Measurements from ENCODE around the gene CDA. TPM values are rescaled to one million over a fixed set of nuclear protein-coding genes. Genes with fewer than 3 reads are reported as not detected.

Gene CDA
- 10 to 100 TPM in 3 of 4 donors, 1 to 10 TPM in 1; 9.7 to 53.7 (median 45.9) TPM for total RNA-seq

DNA sequence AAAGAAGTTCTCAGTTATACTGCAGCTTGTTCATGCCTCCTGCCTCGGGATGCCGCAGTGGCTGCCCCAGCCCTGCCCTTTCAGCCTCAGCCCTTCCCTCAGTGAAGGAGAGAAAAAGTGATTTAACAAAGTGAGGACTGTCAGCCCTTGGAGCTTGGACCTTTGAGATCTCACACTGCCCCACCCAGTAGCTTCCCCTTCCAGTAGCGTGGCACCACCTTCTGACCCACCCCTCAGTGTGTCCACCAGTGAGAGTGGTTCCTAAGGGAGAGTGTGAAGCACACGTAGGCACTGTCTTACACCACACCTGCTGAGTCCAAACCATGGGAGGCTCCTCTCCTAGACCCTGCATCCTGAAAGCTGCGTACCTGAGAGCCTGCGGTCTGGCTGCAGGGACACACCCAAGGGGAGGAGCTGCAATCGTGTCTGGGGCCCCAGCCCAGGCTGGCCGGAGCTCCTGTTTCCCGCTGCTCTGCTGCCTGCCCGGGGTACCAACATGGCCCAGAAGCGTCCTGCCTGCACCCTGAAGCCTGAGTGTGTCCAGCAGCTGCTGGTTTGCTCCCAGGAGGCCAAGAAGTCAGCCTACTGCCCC is at the start of gene CDA:
TSS of gene CDA (plus strand) at position 464 of the 592 bp plus-strand sequence. CDS start at position 497, 33 bp downstream.
- no peaks in the 10 kb centered on the region for H3K36me3 ChIP-seq
- DNase-seq, result no peak
- peaks cover 10 to 40% (median 12%) of the 10 kb centered on the region in 3 donors for H3K4me1 ChIP-seq
- WGBS, 2 donors, result 45 to 94% methylated on average over 2 to 3 of the region's 11 CpGs
- H3K27me3 ChIP-seq, result peaks cover 0 to 62% (median 5%) of the 10 kb centered on the region in 4 donors
- H3K9me3 ChIP-seq, result peaks cover 0 to 4% (median 0%) of the 10 kb centered on the region in 3 donors
- TF ChIP-seq, protein P1, sequence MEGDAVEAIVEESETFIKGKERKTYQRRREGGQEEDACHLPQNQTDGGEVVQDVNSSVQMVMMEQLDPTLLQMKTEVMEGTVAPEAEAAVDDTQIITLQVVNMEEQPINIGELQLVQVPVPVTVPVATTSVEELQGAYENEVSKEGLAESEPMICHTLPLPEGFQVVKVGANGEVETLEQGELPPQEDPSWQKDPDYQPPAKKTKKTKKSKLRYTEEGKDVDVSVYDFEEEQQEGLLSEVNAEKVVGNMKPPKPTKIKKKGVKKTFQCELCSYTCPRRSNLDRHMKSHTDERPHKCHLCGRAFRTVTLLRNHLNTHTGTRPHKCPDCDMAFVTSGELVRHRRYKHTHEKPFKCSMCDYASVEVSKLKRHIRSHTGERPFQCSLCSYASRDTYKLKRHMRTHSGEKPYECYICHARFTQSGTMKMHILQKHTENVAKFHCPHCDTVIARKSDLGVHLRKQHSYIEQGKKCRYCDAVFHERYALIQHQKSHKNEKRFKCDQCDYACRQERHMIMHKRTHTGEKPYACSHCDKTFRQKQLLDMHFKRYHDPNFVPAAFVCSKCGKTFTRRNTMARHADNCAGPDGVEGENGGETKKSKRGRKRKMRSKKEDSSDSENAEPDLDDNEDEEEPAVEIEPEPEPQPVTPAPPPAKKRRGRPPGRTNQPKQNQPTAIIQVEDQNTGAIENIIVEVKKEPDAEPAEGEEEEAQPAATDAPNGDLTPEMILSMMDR (IDR thresholded peaks at IDR 0.05), result no peak
- TF ChIP-seq POLR2A (IDR thresholded peaks at IDR 0.05), result peak in 1 of 4 donors; percentile 39
- peak within 1 kb of the TSS; percentile 79 to 86 (median 80) for H3K27ac ChIP-seq
- peak within 1 kb of the TSS; percentile 24 to 60 (median 38) for H3K4me3 ChIP-seq
- intact Hi-C loops (cut with DNase I), result no loop called here

DNA sequence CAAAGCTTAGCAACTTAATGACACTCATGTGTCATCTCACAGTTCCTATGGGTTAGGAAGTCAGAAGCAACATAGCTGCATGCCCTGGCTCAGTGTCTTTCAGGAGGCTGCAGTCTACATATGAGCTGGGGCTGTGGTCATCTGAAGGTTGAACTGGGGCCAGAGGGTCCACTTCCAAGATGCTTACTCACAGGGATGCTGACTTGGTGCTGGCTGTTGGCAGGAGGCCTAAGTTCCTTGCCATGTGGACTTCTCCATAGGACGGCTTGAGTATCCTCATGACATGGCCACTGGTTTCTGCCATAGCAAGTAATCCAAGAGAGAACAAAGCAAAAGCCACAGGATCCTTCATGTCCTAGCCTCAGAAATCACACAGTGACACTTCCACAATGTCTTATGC is 48.6 kb upstream of the CDA start:
- Histone ChIP-seq H3K36me3 (no peaks in the 10 kb centered on the region), H3K27ac (no peak overlapping the region), H3K9me3 (no peaks in the 10 kb centered on the region), H3K4me3 (no peak overlapping the region), H3K27me3 (peaks cover 0 to 81% (median 0%) of the 10 kb centered on the region in 4 donors), H3K4me1 (no peaks in the 10 kb centered on the region)
- DNase-seq, result no peak
- intact Hi-C loops (cut with DNase I), result no loop called here
- TF ChIP-seq POLR2A (IDR thresholded peaks at IDR 0.05), result no peak
- no CpG with 5 or more reads among the region's 1 CpG for WGBS, 2 donors

DNA sequence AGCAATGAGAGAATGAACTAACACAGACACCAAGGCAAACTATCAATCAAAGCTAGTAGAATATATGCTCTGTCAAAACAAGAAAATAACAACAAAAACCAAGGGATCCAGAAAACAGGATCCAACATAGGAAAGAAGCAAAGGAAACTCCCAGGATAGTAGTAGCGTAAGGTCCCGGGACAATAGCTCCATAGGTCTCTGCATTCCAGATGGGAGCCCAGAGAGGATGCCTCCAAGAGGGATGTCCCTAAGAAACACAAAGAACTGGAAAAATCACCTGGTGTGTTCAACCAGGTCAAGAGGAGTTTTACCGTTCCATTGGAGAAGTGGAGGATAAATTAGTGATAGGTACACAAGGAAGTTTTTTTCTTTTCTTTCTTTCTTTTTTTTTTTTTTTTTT is 42.3 kb upstream of the CDA start:
- Histone ChIP-seq H3K4me3 (no peak overlapping the region), H3K36me3 (no peaks in the 10 kb centered on the region), H3K27ac (no peak overlapping the region), H3K9me3 (no peaks in the 10 kb centered on the region), H3K4me1 (peaks cover 0 to 4% (median 0%) of the 10 kb centered on the region in 3 donors), H3K27me3 (peaks cover 0 to 92% (median 2%) of the 10 kb centered on the region in 4 donors)
- no peak for DNase-seq
- TF ChIP-seq POLR2A (IDR thresholded peaks at IDR 0.05), result no peak
- TF ChIP-seq, protein P1 (IDR thresholded peaks at IDR 0.05), result no peak
- 79 to 81% methylated on average over 3 of the region's 3 CpGs for WGBS, 2 donors
- intact Hi-C loops (cut with DNase I), result no loop called here

DNA sequence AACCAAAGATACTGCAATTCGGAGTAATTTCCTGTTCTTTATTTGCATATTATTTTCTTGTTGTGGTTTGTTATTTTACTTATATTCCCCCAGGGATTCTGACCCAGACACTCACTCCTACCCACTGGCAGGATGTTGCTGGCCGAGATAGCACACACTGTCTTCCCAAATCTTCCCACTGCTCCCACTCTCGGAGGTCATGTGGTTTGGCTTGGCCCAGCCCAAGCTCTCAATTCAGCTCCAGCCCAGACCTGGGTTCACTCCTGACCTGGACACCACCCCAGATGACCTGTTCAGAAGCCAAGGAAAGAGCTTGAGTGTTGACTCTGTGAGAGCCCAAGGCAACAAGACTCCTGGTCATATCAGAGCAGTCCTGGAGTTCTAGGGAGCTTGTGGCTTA is 37.7 kb upstream of the CDA start:
- Histone ChIP-seq H3K27me3 (peaks cover 3 to 100% (median 5%) of the 10 kb centered on the region in 4 donors), H3K4me3 (no peak overlapping the region), H3K36me3 (no peaks in the 10 kb centered on the region), H3K4me1 (peaks cover 14 to 48% (median 21%) of the 10 kb centered on the region in 3 donors), H3K27ac (no peak overlapping the region), H3K9me3 (no peaks in the 10 kb centered on the region)
- whole genome bisulfite sequencing, 2 donors, result 51 to 77% methylated on average over 3 of the region's 3 CpGs
- intact Hi-C loops (cut with DNase I), result no loop called here
- DNase-seq, result no peak
- TF ChIP-seq, protein P1 (IDR thresholded peaks at IDR 0.05), result no peak
- TF ChIP-seq POLR2A (IDR thresholded peaks at IDR 0.05), result no peak

DNA sequence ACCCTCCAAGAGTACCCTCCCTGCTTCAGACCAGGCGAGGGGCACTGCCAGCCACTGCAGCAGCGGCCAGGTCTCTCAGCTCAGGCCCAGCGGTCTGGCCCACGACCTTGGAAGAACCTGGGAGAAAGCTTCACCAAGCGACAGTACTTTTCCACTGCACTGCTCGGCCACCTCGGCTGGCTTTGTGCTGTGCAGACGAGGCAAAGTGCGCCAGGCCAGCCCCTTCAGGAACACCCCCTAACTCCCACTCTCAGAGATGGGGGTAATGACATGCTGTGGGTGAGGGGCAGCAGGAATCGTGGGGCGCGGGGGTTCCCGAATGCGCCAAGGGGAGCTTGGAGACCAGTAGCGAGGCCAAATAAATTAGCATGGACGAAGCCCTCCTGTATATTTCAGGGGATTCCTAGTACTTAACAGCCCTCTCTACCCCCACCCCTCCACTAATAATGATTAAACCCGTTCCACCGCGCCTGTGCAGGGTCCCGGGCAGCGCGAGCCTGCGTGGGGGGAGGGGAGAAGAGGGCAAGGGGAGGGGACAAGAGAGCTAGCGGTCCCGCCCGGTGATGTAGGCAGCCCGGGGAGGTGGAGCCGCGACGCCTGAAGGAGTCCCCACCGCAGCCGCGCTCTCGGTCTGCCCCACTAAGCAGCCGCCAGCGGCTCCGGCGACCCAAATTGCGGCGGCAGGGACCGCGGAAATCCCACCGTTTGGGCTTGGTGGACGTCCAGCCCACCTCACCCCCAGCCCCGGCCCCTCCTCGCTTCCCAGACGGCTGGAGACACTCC is 36.8 kb upstream of the CDA start, which contains the start of gene FAM43B:
TSS of gene FAM43B (plus strand) at position 629 of the 783 bp plus-strand sequence. CDS start 401 bp downstream, outside the sequence.
- H3K9me3 ChIP-seq, result no peaks in the 10 kb centered on the region
- H3K4me3 ChIP-seq, result peak within 1 kb of the TSS; percentile 15 to 61 (median 31)
- no peak for DNase-seq
- H3K4me1 ChIP-seq, result peaks cover 14 to 48% (median 21%) of the 10 kb centered on the region in 3 donors
- intact Hi-C loops (cut with DNase I), result no loop called here
- no peak for TF ChIP-seq POLR2A (IDR thresholded peaks at IDR 0.05)
- TF ChIP-seq, protein P1 (IDR thresholded peaks at IDR 0.05), result no peak
- peak within 1 kb of the TSS in 1 of 4 donors; percentile 6 for H3K27ac ChIP-seq
- 0% methylated on average over 1 to 12 of the region's 47 CpGs for WGBS, 2 donors
- no peaks in the 10 kb centered on the region for H3K36me3 ChIP-seq
- peaks cover 3 to 96% (median 5%) of the 10 kb centered on the region in 4 donors for H3K27me3 ChIP-seq
